OCI-LY1 (cell line): ENCODE measurements around the gene PNMA1.

Experiments
- EZH2 ChIP-seq: fragments of 200-600 bp; sonication (generic), shearing (Covaris generic); IDR thresholded peaks from 2 replicates; pipeline ENCODE4 v1.8.0; 2017; ENCODE audit warnings: borderline replicate concordance, mixed run types, mild to moderate bottlenecking, antibody characterized with exemption, low read length, moderate library complexity, mixed read lengths
- TF ChIP-seq, protein P1 (sequence below): fragments of 200-600 bp; sonication (generic), shearing (Covaris generic); IDR thresholded peaks from 2 replicates; pipeline ENCODE4 v1.5.1; 2017; ENCODE audit warnings: mild to moderate bottlenecking, antibody characterized with exemption, low read length, moderate library complexity, mixed read lengths

- TF ChIP-seq, protein P1, sequence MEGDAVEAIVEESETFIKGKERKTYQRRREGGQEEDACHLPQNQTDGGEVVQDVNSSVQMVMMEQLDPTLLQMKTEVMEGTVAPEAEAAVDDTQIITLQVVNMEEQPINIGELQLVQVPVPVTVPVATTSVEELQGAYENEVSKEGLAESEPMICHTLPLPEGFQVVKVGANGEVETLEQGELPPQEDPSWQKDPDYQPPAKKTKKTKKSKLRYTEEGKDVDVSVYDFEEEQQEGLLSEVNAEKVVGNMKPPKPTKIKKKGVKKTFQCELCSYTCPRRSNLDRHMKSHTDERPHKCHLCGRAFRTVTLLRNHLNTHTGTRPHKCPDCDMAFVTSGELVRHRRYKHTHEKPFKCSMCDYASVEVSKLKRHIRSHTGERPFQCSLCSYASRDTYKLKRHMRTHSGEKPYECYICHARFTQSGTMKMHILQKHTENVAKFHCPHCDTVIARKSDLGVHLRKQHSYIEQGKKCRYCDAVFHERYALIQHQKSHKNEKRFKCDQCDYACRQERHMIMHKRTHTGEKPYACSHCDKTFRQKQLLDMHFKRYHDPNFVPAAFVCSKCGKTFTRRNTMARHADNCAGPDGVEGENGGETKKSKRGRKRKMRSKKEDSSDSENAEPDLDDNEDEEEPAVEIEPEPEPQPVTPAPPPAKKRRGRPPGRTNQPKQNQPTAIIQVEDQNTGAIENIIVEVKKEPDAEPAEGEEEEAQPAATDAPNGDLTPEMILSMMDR, result no peak
- TF ChIP-seq EZH2, result no peak
These were observed 50.5 kb downstream of the PNMA1 start for GRCh38 chr14:73663548-73664212.
